HepG2 (cell line): ENCODE measurements around the gene SLCO3A1.

Experiments used
- CTCF ChIP-seq: sonication (generic); formaldehyde crosslinking; IDR thresholded peaks from 2 replicates; pipeline ENCODE4 v1.5.0; 2020; ENCODE audit warnings: mild to moderate bottlenecking, missing genetic modification reagents, moderate library complexity
- DR1 ChIP-seq: sonication (generic); formaldehyde crosslinking; IDR thresholded peaks from 2 replicates; pipeline ENCODE4 v1.8.0; 2021; ENCODE audit warnings: mild to moderate bottlenecking, missing genetic modification reagents, inconsistent platforms
- NR2C2 ChIP-seq: sonication (generic); formaldehyde crosslinking; IDR thresholded peaks from 2 replicates; pipeline ENCODE4 v1.4.0; 2020; ENCODE audit warnings: missing genetic modification reagents, mild to moderate bottlenecking, moderate library complexity, borderline replicate concordance
- POLR2A ChIP-seq, 2 experiments: IDR thresholded peaks; 2 replicates each; pipeline ENCODE4 v1.6.1; 2011; ENCODE audit warnings: low read depth in 2 of 2, low read length in 2 of 2, mild to moderate bottlenecking in 1 of 2, moderate library complexity in 1 of 2; ENCODE audit not compliant: insufficient read depth in 1 of 2
- ZNF704 ChIP-seq: sonication (generic); formaldehyde crosslinking; IDR thresholded peaks from 2 replicates; pipeline ENCODE4 v1.8.1; 2023; ENCODE audit warnings: mild to moderate bottlenecking, inconsistent platforms, moderate library complexity, missing genetic modification reagents, borderline replicate concordance

- TF ChIP-seq CTCF = no peak
- TF ChIP-seq NR2C2 (CRISPR knock-in tag) = no peak
- no peak for TF ChIP-seq POLR2A (IDR thresholded peaks at IDR 0.05; ENCODE audit: insufficient read depth in 1 of 2, low read depth in 2 of 2, low read length in 2 of 2)
- TF ChIP-seq DR1 (CRISPR knock-in tag) = no peak
- no peak for TF ChIP-seq ZNF704 (CRISPR knock-in tag)
These were observed 198.2 kb downstream of the SLCO3A1 start for GRCh38 chr15:92051716-92052115.
